ENCODE data around the gene SGPL1.

Gene SGPL1

GRCh38 chr10:70812814-70813213 lies 2.9 kb upstream of the SGPL1 start:
- no peaks in the 10 kb centered on the region for H3K9me3 ChIP-seq (ENCODE audit: control insufficient read depth, insufficient read depth, low read length)
- H3K4me3 ChIP-seq (ENCODE audit: low read depth, low read length): no peak overlapping the region
- no peaks in the 10 kb centered on the region for H3K27me3 ChIP-seq (ENCODE audit: control insufficient read depth, insufficient read depth, low read length)
- H3K27ac ChIP-seq (ENCODE audit: low read depth, low read length): no peak overlapping the region
- peaks cover 6% of the 10 kb centered on the region for H3K4me1 ChIP-seq (ENCODE audit: control insufficient read depth, insufficient read depth, low read length)
- peaks cover 5% of the 10 kb centered on the region for H3K36me3 ChIP-seq (ENCODE audit: control insufficient read depth, insufficient read depth, low read length)
- H3K9ac ChIP-seq (ENCODE audit: low read depth, low read length): no peak overlapping the region

GRCh38 chr10:70814126-70814525 lies 1.6 kb upstream of the SGPL1 start:
- Histone ChIP-seq H3K27ac (ENCODE audit: low read depth, low read length) (no peak overlapping the region), H3K36me3 (ENCODE audit: control insufficient read depth, insufficient read depth, low read length) (peaks cover 17% of the 10 kb centered on the region), H3K4me1 (ENCODE audit: control insufficient read depth, insufficient read depth, low read length) (peaks cover 6% of the 10 kb centered on the region), H3K9ac (ENCODE audit: low read depth, low read length) (no peak overlapping the region), H3K4me3 (ENCODE audit: low read depth, low read length) (no peak overlapping the region), H3K27me3 (ENCODE audit: control insufficient read depth, insufficient read depth, low read length) (no peaks in the 10 kb centered on the region), H3K9me3 (ENCODE audit: control insufficient read depth, insufficient read depth, low read length) (no peaks in the 10 kb centered on the region)

- peak overlapping the region; percentile 80 for H3K4me3 ChIP-seq (ENCODE audit: low read depth, low read length)
- peaks cover 6% of the 10 kb centered on the region for H3K4me1 ChIP-seq (ENCODE audit: control insufficient read depth, insufficient read depth, low read length)
- peaks cover 32% of the 10 kb centered on the region for H3K36me3 ChIP-seq (ENCODE audit: control insufficient read depth, insufficient read depth, low read length)
- H3K27me3 ChIP-seq (ENCODE audit: control insufficient read depth, insufficient read depth, low read length): no peaks in the 10 kb centered on the region
- peak overlapping the region; percentile 62 for H3K9ac ChIP-seq (ENCODE audit: low read depth, low read length)
- peak overlapping the region; percentile 91 for H3K27ac ChIP-seq (ENCODE audit: low read depth, low read length)
- H3K9me3 ChIP-seq (ENCODE audit: control insufficient read depth, insufficient read depth, low read length): no peaks in the 10 kb centered on the region
These were observed 609 bp downstream of the SGPL1 start for GRCh38 chr10:70816220-70816894.

- H3K4me1 ChIP-seq (ENCODE audit: control insufficient read depth, insufficient read depth, low read length): no peaks in the 10 kb centered on the region
- H3K27me3 ChIP-seq (ENCODE audit: control insufficient read depth, insufficient read depth, low read length): no peaks in the 10 kb centered on the region
- peaks cover 49% of the 10 kb centered on the region for H3K36me3 ChIP-seq (ENCODE audit: control insufficient read depth, insufficient read depth, low read length)
- no peak overlapping the region for H3K4me3 ChIP-seq (ENCODE audit: low read depth, low read length)
- H3K27ac ChIP-seq (ENCODE audit: low read depth, low read length): no peak overlapping the region
- no peak overlapping the region for H3K9ac ChIP-seq (ENCODE audit: low read depth, low read length)
- no peaks in the 10 kb centered on the region for H3K9me3 ChIP-seq (ENCODE audit: control insufficient read depth, insufficient read depth, low read length)
These were observed 5.4 kb downstream of the SGPL1 start for GRCh38 chr10:70820976-70821750.

GRCh38 chr10:70822076-70822820 lies 6.5 kb downstream of the SGPL1 start:
- Histone ChIP-seq H3K36me3 (ENCODE audit: control insufficient read depth, insufficient read depth, low read length) (peaks cover 51% of the 10 kb centered on the region), H3K27ac (ENCODE audit: low read depth, low read length) (no peak overlapping the region), H3K9me3 (ENCODE audit: control insufficient read depth, insufficient read depth, low read length) (no peaks in the 10 kb centered on the region), H3K4me3 (ENCODE audit: low read depth, low read length) (no peak overlapping the region), H3K27me3 (ENCODE audit: control insufficient read depth, insufficient read depth, low read length) (no peaks in the 10 kb centered on the region), H3K9ac (ENCODE audit: low read depth, low read length) (no peak overlapping the region), H3K4me1 (ENCODE audit: control insufficient read depth, insufficient read depth, low read length) (no peaks in the 10 kb centered on the region)

GRCh38 chr10:70827086-70827757 lies 11.5 kb downstream of the SGPL1 start:
- no peaks in the 10 kb centered on the region for H3K4me1 ChIP-seq (ENCODE audit: control insufficient read depth, insufficient read depth, low read length)
- H3K9me3 ChIP-seq (ENCODE audit: control insufficient read depth, insufficient read depth, low read length): no peaks in the 10 kb centered on the region
- H3K36me3 ChIP-seq (ENCODE audit: control insufficient read depth, insufficient read depth, low read length): peaks cover 21% of the 10 kb centered on the region
- no peaks in the 10 kb centered on the region for H3K27me3 ChIP-seq (ENCODE audit: control insufficient read depth, insufficient read depth, low read length)
- H3K4me3 ChIP-seq (ENCODE audit: low read depth, low read length): no peak overlapping the region
- no peak overlapping the region for H3K27ac ChIP-seq (ENCODE audit: low read depth, low read length)
- no peak overlapping the region for H3K9ac ChIP-seq (ENCODE audit: low read depth, low read length)

- Histone ChIP-seq H3K4me3 (ENCODE audit: low read depth, low read length) (no peak overlapping the region), H3K27me3 (ENCODE audit: control insufficient read depth, insufficient read depth, low read length) (no peaks in the 10 kb centered on the region), H3K27ac (ENCODE audit: low read depth, low read length) (no peak overlapping the region), H3K4me1 (ENCODE audit: control insufficient read depth, insufficient read depth, low read length) (no peaks in the 10 kb centered on the region), H3K36me3 (ENCODE audit: control insufficient read depth, insufficient read depth, low read length) (peaks cover 19% of the 10 kb centered on the region), H3K9me3 (ENCODE audit: control insufficient read depth, insufficient read depth, low read length) (no peaks in the 10 kb centered on the region), H3K9ac (ENCODE audit: low read depth, low read length) (no peak overlapping the region)
These were observed 13.2 kb downstream of the SGPL1 start for GRCh38 chr10:70828923-70829322.

- Histone ChIP-seq H3K27ac (ENCODE audit: low read depth, low read length) (no peak overlapping the region), H3K4me1 (ENCODE audit: control insufficient read depth, insufficient read depth, low read length) (no peaks in the 10 kb centered on the region), H3K9me3 (ENCODE audit: control insufficient read depth, insufficient read depth, low read length) (no peaks in the 10 kb centered on the region), H3K9ac (ENCODE audit: low read depth, low read length) (no peak overlapping the region), H3K27me3 (ENCODE audit: control insufficient read depth, insufficient read depth, low read length) (no peaks in the 10 kb centered on the region), H3K36me3 (ENCODE audit: control insufficient read depth, insufficient read depth, low read length) (peaks cover 19% of the 10 kb centered on the region), H3K4me3 (ENCODE audit: low read depth, low read length) (no peak overlapping the region)
These were observed 13.8 kb downstream of the SGPL1 start for GRCh38 chr10:70829543-70829942.

- H3K9ac ChIP-seq (ENCODE audit: low read depth, low read length): no peak overlapping the region
- no peak overlapping the region for H3K4me3 ChIP-seq (ENCODE audit: low read depth, low read length)
- peaks cover 17% of the 10 kb centered on the region for H3K36me3 ChIP-seq (ENCODE audit: control insufficient read depth, insufficient read depth, low read length)
- H3K27me3 ChIP-seq (ENCODE audit: control insufficient read depth, insufficient read depth, low read length): no peaks in the 10 kb centered on the region
- no peaks in the 10 kb centered on the region for H3K4me1 ChIP-seq (ENCODE audit: control insufficient read depth, insufficient read depth, low read length)
- no peak overlapping the region for H3K27ac ChIP-seq (ENCODE audit: low read depth, low read length)
- no peaks in the 10 kb centered on the region for H3K9me3 ChIP-seq (ENCODE audit: control insufficient read depth, insufficient read depth, low read length)
These were observed 14.4 kb downstream of the SGPL1 start for GRCh38 chr10:70830164-70830563.

- peaks cover 13% of the 10 kb centered on the region for H3K36me3 ChIP-seq (ENCODE audit: control insufficient read depth, insufficient read depth, low read length)
- no peak overlapping the region for H3K9ac ChIP-seq (ENCODE audit: low read depth, low read length)
- H3K4me1 ChIP-seq (ENCODE audit: control insufficient read depth, insufficient read depth, low read length): no peaks in the 10 kb centered on the region
- no peak overlapping the region for H3K27ac ChIP-seq (ENCODE audit: low read depth, low read length)
- no peaks in the 10 kb centered on the region for H3K27me3 ChIP-seq (ENCODE audit: control insufficient read depth, insufficient read depth, low read length)
- no peak overlapping the region for H3K4me3 ChIP-seq (ENCODE audit: low read depth, low read length)
- H3K9me3 ChIP-seq (ENCODE audit: control insufficient read depth, insufficient read depth, low read length): no peaks in the 10 kb centered on the region
These were observed 16.5 kb downstream of the SGPL1 start for GRCh38 chr10:70832221-70832620.

Measured in HUES48 (cell line).